T follicular helper cell (primary cell): ENCODE results near the gene AQP3.
"Not testable (repeated sequence)": the region's sequence is repeated elsewhere in the genome, so short reads cannot be mapped to it uniquely, and the experiment has no call there.

Experiments
- DNase-seq: peaks from one replicate; pipeline ENCODE4 v3.0.0-alpha.2; 2020; ENCODE audit warnings: low read depth

AQP3 gene

GRCh38 chr9:33442125-33442524, 5.3 kb downstream of the AQP3 start:
- DNase-seq, result no peak

- DNase-seq, result no peak
These were observed 6.8 kb downstream of the AQP3 start for GRCh38 chr9:33440609-33441008.

- DNase-seq, result no peak
These were observed 7.2 kb downstream of the AQP3 start for GRCh38 chr9:33440204-33440603.

- no peak for DNase-seq
These were observed 7.7 kb downstream of the AQP3 start for GRCh38 chr9:33439731-33440130.

- DNase-seq, result no peak
These were observed 8.3 kb downstream of the AQP3 start for GRCh38 chr9:33438926-33439680.

GRCh38 chr9:33437898-33438297, 9.5 kb downstream of the AQP3 start:
- no peak for DNase-seq

GRCh38 chr9:33437205-33437604, 10.2 kb downstream of the AQP3 start:
- DNase-seq, result no peak

GRCh38 chr9:33436445-33436844, 10.9 kb downstream of the AQP3 start:
- DNase-seq, result no peak

GRCh38 chr9:33435821-33436277, 11.5 kb downstream of the AQP3 start:
- no peak for DNase-seq

GRCh38 chr9:33434317-33435105, 12.9 kb downstream of the AQP3 start:
- DNase-seq, result no peak

GRCh38 chr9:33433871-33434270, 13.5 kb downstream of the AQP3 start:
- DNase-seq, result no peak

- no peak for DNase-seq
These were observed 16.0 kb downstream of the AQP3 start for GRCh38 chr9:33431420-33431819.

- no peak for DNase-seq
These were observed 16.5 kb downstream of the AQP3 start for GRCh38 chr9:33430942-33431341.

- DNase-seq, result no peak
These were observed 18.0 kb downstream of the AQP3 start for GRCh38 chr9:33429256-33429985.

GRCh38 chr9:33426843-33427293, 20.5 kb downstream of the AQP3 start:
- DNase-seq, result no peak

GRCh38 chr9:33425128-33425533, 22.3 kb downstream of the AQP3 start:
- DNase-seq, result no peak

GRCh38 chr9:33424492-33424891, 22.9 kb downstream of the AQP3 start:
- DNase-seq, result not testable (repeated sequence)

- DNase-seq, result not testable (repeated sequence)
These were observed 23.4 kb downstream of the AQP3 start for GRCh38 chr9:33424043-33424442.

- DNase-seq, result no peak
These were observed 27.6 kb downstream of the AQP3 start for GRCh38 chr9:33419708-33420303.

GRCh38 chr9:33418090-33418489, 29.3 kb downstream of the AQP3 start:
- no peak for DNase-seq

- no peak for DNase-seq
These were observed 30.4 kb downstream of the AQP3 start for GRCh38 chr9:33416996-33417395.

- peak; percentile 91 for DNase-seq
These were observed 31.8 kb downstream of the AQP3 start for GRCh38 chr9:33415501-33416038.
